ENCODE data around the gene CHAF1B.

The CHAF1B gene

DNA sequence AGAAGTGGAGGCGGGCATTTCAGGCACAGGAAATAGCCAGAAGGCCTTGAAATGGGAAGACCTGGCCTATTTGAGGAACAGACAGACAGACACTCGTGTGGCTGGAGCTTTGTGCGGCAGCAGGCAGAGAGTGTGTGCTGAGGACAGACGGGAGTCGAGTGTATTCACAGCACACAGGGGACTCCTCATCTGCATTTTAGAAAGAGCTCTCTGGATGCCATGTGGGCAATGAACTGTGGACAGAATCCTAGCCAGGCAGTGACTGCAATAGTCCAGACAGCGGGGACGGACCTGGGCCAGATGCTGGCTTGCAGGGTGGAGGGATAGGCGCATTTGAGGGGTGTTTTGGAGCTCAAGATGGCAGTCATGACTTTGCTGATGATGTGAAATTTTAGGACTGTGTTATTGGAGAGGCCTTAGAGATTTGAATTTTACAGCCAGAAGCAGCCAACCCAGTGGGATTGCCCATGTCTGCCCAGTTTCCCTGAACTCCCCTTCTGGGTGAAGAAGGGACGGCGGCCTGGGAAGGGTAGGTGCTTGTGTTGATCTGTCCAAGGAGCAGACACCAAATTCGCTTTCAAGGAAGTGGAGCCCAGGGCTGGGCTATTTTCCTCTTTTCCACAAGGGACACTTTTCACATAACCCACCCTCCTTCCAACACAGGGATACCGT, 43.7 kb downstream of the CHAF1B start:
- no peak for DNase-seq (ENCODE audit: low spot score)

DNA sequence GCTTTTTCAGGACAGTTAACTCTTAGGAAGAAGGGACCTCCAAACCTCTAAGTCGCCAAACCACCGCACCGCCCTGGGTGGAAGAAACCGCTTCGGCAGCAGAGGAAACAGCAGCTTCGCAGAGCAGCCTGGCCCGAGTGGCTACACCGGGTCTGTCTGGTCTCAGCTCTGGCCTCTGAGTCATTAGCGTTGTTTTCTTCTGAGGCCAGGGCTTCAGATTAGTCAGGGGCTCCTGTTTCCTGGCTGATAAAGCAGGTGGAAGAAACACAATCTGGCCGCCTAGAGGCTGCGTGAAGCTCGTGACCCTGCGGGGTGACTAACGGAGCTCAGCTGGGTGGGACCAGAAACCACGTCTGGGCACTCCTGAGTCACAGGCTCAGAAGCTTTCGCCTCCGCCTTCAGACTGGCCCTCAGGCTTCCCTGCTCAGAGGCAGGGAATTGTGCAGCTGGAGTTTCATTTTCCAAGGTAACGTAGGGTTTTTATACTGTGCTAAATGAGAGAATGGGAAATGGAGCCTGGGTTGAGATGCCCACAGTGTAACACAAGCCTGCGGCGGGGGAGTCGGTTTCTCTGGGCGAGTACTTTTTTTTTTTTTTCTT, 44.9 kb downstream of the CHAF1B start:
- peak; percentile 63 for DNase-seq (ENCODE audit: low spot score)

DNA sequence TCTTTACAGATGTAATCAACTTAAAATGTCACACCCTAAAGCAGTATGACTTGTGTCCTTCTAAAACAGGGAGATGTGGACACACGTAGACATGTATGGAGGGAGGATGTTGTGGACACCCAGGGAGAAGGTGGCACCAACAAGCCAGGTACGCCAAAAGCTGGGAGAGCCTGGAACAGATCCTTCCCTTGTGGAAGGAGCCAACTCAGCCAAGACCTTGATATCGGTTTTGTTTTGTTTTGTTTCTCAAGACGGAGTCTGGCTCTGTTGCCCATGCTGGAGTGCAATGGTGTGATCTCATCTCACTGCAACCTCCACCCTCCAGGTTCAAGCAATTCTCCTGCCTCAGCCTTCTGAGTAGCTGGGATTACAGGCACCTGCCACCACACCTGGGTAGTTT, 45.6 kb downstream of the CHAF1B start:
- no peak for DNase-seq (ENCODE audit: low spot score)

DNA sequence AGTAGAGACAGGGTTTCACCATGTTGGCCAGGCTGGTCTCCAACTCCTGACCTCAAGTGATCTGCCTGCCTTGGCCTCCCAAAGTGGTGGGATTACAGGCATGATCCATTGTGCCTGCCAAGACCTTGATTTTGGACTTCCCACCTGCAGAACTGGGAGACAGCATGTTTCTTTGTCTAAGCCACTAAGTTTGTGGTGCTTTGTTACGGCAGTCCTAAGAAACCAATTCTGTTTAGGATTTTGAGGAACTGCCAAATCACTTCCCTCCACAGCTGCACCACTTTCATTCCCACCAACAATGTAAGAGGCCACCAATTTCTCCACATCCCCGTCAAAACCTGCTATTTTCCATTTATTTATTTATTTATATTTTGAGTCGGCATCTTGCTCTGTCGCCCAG, 46.1 kb downstream of the CHAF1B start:
- no peak for DNase-seq (ENCODE audit: low spot score)

DNA sequence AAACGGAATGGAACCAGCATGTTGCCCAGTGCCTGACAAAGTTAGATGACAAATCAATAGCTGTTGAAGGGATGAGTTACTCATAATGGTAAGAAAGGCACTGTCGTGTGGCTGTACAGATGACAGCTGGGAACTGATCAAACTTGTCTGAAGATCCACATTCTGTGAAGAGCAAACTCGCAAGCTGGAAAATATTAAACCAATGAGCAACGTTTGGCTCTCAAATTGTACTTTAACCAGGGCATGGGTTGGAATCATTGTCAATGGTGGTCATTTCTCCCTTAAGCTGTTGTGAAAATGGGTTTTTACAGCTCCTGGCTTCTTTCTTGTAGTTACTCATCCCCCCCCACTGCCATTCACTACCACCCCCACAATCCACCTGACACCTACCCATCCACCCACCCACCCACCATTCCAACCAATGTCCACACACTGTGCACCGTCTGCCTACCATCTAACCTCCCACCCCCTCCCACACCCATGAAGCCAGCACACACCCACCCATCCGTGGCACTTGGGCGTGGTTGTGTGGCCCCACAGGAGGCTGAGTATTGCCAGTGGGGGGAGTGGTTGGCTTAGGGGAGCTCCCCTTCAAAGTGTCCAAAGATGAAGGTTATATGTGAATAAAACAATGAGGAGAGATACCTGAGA, 48.0 kb downstream of the CHAF1B start:
- no peak for DNase-seq (ENCODE audit: low spot score)

DNA sequence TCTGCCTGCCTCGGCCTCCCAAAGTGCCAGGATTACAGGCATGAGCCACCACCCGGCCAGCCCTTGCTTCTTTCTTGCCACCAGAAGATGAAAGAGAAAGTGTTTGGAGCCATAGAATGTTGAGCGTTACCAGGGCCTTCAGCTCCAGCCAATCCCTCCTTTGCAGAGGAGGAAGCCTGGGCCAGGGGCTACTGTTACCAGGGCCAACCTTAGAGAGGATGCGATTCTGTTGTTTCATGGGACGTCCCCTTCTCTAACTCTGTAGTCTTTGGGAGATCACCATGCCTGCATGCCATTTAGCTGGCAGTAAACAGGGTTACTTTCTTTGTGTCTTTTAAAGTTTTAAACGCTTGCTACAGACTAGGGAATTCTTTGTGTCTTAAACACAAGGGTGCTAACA, 49.0 kb downstream of the CHAF1B start:
- no peak for DNase-seq (ENCODE audit: low spot score)

DNA sequence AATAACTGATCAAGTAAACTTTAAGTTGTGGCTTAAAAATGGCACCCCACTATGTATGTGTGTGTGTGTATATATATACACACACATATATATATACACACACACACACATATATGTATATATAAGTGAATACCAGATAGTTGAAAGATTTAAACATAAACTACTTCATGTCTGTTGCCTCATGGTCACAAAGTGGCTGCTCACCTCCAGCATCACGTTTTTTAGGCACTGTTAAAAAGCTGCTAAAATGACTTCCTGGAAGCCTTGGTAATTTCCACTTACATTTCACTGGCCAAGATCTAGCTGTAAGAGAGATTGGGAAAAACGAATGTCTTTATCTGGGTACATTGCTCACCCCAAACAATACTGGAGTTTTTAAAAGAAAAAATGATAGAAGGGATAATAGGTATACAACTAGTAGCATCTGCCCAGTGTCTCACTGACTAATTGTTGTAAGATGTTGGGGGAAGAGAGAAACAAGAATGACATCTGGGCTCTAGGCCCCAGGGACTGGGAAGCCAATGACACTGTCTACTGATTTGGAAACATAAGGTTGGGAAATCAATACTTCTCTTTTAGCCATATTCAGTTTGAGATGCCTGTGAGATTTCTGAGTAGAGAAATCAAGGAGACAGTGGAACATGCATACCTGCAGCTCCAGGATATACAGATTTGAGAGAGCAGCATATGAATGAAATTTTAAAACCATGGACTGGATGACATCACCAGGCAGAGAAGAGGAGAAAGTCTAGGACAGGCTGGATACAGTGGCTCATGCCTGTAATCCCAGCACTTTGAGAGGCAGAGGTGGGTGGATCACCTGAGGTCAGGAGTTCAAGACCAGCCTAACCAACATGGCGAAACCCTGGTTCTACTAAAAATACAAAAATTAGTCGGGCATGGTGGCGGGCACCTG, 51.9 kb downstream of the CHAF1B start:
- no peak for DNase-seq (ENCODE audit: low spot score)

DNA sequence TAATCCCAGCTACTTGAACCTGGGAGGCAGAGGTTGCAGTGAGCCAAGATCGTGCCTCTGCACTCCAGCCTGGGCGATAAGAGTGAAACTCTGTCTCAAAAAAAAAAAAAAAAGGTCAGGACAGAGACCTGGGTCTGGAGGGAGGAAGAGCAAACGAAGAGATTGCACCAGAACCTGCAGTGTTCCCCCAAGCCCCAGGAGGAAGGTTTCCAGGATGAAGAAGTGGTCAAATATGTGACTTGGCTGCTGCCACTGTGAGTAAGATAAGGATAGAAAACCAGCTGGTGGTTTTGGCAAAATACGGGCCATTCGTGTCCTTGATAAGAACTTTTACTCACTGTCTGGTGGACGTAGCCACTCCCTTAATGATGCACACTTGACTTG, 52.5 kb downstream of the CHAF1B start:
- no peak for DNase-seq (ENCODE audit: low spot score)

DNA sequence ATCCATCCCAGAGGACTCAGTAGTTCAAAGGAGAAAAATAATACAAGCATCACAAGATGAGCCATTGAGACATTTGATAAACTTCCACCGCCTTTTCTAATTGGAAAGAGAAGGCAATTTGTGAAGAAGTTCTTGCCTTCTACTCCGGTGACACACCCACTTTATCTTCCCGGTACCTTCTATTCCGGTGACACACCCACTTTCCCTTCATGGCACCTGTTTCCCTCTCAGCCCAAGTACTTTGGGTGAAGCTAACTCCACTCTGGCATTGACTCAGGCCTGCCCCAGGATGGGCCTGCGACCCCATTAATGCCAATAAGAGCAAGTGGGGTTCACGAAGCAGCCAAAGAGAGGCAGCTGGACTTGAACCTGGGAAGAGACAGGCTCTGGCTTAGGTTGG, 56.5 kb downstream of the CHAF1B start:
- no peak for DNase-seq (ENCODE audit: low spot score)

DNA sequence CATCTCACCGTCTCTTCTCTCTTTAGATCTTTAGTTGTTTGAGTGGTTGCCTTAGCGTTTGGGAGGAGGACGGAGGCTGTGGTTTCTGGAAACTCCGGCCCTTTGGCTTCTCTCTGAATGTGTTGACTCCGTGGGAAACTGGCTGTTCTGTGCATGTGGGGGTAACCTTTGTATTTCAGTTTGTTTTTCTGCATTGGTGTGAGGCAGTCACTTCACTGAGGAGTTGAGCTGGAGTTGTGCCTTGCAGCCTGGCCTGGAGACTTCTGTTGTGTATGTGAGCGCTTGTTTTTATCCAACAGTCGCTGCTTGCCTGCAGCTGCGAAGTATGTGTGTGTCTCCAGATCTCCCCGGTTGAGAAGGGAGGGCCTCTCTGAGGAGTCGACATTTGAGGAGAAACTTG, 61.1 kb downstream of the CHAF1B start:
- DNase-seq (ENCODE audit: low spot score), result no peak

DNA sequence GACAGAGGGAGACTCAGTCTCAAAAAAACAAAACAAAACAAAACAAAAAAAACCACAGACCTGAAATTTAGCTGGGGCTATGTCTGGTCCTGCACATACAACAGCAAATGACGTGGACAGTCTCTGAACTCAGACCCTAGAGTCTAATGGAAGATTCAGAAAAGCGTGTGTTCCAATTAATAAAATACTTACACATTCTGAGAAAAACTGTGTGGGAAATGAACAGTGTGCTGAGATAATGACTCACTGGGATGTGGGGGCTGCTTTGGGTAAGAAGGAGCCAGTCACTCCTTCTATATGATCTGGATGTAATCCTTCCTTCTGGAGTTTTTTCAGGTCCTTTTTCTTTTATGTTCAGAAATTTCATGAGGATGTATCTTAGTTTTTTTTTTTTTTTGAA, 65.3 kb downstream of the CHAF1B start:
- DNase-seq (ENCODE audit: low spot score), result no peak

DNA sequence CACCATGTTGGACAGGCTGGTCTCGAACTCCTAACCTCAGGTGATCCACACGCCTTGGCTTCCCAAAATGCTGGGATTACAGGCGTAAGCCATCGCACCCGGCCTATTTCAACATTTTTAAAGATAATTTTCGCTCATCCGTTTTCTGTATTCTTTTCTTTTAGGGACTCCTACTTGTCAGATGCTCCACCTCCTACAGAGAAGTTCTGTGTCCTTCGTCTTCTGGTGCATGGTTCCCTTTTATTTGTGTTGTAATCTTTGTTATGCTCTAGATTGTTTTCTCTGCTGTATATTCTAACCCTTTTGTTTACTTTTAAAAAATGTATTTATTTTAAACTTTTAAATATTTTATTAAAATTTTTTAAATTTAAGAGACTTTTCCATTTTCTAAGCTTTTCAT, 66.3 kb downstream of the CHAF1B start:
- no peak for DNase-seq (ENCODE audit: low spot score)

DNA sequence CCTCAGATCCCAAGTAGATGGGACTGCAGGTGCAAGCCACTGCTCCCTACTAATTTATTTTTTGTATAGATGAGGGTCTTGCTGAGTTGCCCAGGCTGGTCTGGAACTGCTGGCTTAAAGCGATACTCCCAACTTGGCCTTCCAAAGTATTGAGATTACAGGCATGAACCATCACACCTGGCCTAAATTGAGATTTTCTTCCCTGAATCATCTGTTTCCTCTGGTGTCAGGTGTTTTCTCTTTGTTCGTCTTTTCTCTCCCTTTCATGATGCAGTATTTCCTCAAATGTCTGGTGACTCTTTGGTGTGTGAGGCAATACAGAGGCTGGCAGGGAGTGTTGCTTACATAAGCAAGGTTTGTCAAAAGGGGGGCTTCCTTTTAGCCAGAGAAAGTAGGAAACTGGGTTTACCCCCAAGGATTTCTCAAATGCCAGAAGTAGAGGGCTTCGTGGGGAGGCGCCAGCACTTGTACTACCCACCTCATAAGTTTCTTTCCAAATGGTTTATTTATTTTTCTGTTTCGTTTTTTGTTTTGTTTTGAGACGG, 67.2 kb downstream of the CHAF1B start:
- no peak for DNase-seq (ENCODE audit: low spot score)

DNA sequence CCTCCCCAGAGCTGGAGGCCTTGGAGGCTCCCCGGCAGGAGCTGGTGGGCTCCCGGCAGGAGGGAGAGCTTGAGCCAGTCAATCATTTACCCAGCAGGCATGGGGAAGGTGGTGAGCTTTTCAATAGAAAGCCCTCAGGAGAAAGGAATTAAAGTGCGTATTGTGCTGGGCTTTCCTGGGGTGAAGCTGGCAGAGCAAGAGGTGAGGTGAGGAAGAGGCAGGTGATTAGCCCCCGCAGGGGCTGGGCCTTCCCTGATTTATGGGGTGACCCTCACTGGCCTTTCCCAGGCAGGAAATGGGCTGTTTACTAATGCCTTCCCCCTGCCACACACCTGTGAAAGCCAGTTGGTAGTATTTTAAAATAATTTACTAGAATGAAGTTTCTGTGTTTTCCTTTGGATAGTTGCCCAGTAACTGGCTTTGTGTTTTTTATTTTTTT, 68.9 kb downstream of the CHAF1B start:
- no peak for DNase-seq (ENCODE audit: low spot score)

DNA sequence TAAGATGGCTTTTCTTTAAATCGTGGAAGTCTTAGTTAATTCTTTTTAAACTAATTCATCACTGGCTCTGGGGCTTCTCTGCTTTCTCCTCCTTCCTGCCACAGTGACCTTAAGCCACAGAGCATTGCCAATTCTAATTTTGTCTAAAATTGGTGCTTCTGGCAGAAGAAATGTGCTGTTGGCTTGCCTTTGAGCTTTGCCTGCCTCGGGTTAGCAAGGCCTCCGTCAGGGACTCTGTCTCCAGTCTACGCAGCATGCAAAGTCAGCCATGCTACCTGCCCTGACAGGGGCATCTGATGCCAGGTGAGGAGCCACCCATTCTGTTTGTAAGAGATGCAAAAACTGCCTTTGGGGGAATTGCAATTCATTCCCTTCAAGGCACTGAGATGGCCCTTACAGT, 69.5 kb downstream of the CHAF1B start:
- DNase-seq (ENCODE audit: low spot score), result no peak

DNA sequence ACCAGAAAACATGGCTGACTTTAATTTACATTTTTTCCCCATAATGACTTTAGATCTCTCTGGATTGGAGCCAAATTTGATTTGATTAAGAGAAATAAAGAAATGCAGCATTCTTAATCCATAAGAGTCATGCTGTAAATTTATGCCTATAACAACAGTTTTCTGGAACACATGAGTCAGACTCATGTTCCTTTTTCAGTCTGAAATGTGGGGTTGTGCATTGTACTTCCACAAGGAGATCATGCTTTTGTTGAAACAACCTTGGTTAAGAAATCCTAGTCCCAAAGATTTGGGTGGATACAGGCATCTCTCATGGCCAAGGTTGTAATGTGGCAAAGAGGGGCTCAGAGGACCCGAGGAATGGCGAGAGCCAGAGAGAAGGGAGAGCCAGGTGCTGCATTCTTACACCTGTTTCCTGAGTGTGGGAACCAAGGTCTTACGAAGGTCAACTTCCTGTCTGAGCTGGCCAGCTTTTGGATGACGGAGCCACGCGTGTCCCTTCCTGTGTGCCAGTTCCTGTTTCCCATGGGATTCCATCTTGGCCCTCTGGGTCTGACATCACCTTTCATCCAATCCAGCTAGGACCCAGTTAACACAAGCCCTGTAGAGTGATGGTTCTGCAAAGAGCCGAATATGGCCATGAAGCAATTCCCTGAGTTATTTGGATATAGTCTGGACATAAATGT, 71.7 kb downstream of the CHAF1B start:
- no peak for DNase-seq (ENCODE audit: low spot score)

DNA sequence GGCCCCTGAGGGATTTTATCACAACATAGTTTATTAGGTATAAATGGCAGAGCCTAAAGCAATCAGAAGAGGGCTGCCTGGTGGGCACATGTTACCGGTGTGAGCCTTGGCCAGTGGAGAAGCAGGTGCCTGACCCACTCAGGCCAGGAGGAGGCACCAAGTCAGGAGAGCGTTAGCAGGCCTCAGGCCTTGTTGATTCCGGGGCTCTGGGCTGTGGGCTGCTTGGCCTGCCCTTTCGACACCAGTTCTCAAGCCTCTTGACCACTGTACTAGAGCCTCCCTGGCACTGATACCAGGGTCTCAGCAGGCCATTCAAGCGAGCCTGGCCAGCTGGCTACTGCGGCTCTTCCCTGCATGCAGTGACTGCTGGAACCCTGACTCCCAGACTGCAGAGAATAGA, 73.9 kb downstream of the CHAF1B start:
- no peak for DNase-seq (ENCODE audit: low spot score)

DNA sequence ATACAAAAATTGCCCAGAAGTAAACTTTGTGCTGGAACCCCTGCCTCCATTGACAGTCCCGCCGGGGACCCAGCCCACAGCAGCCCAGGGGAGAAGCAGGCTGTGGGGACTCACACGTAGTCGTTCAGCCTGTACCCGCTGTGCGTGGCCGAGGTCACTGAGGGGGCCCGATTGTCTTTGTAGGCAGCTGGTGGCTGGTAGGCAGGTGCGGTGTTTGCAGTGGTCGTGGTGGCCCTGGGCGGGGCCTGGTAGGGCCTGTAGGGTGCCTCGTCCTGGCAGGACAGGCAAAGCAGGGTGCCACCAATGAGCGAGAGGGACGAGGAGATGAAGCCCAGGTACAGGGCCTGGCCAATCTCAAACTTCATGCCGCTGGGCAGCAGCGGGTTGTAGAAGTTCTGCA, 75.7 kb downstream of the CHAF1B start:
- DNase-seq (ENCODE audit: low spot score), result no peak

DNA sequence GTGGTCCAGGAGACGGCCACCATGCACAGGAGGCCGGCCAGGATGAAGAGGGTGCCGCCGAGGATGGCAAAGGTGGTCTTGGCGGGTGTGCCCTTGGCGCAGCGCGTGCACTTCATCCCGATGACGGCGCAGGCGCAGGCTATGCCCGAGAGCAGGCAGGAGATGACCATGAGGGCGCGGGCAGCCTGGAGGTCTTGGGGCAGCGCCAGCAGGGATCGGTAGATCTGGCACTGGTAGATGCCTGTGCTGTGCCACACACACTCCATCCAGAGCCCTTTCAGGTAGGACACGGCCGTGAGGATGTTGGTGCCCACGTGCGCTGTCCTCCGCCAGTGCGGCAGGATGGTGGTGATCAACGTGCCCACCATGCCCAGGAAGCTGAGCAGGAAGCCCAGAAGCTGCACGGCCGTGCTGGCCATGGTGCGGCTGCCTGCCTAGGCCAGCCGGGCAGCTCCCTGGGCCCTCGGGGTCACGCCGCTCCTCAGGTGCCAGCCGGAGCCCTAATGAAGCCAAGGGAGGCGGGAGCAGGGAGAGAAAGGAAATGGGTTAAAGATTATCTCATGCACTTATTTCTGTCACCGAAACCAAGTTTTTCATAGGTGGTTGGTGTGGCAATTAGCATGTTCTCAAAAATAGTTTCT, 76.2 kb downstream of the CHAF1B start:
- no peak for DNase-seq (ENCODE audit: low spot score)

DNA sequence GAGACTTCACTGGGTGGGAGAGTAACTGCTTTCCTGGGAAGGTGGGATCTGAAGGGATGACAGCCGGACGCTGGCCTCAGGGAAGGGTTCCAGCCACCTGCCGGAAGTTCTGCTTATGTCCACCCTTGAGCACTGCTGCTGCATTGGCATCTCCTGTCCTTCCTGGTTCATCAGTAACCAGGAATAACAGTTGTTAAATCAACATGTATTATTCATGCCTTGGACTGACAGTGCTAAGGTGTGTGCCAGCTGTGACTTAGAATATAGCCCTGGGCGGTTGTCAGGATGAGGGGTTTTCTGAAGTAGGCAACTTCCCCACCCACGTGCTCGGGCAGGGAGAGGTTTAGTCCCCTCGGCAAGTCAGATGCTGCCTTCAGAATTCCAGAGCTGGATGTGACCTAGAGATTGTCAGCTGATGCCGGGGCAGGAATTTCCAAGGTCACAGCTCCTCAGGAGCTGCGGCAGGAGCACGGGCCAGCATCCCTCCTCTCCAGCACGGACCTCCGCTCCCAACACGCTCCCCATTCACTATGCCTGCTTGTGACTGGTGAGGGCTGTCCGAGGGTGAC, 76.8 kb downstream of the CHAF1B start:
- DNase-seq (ENCODE audit: low spot score), result no peak

DNA sequence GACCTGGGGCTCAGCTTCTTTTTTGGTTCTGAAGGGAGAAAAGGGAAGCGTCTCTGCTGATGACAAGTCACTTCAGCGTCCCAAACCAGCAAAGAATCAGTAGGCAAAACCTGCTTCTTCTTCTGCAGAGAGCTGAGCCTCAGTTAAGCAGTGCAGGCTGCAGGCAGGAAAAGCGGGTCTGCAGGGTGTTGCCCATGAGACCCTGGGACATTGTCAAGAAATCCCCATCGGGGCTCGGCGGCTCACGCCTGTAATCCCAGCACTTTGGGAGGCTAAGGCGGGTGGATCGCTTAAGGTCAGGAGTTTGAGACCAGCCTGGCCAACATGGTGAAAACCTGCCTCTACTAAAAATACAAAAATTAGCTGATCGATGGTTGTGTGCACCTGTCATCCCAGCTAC, 78.0 kb downstream of the CHAF1B start:
- DNase-seq (ENCODE audit: low spot score), result no peak
